HL-60 (cell line): ENCODE results near the gene FOXI1.

ENCODE experiments used
- CTCF ChIP-seq: IDR thresholded peaks from one replicate; pipeline ENCODE4 v1.5.1; 2011; ENCODE audit warnings: low read length, control low read depth, inconsistent platforms; ENCODE audit not compliant: insufficient read depth
- POLR2AphosphoS5 ChIP-seq: IDR thresholded peaks from 2 replicates; pipeline ENCODE4 v1.6.1; 2012; ENCODE audit warnings: low read depth
- TF ChIP-seq, protein P1 (sequence below): IDR thresholded peaks from 2 replicates; pipeline ENCODE4 v1.6.1; 2012; ENCODE audit warnings: low read depth; ENCODE audit not compliant: insufficient replicate concordance

- TF ChIP-seq, protein P1, sequence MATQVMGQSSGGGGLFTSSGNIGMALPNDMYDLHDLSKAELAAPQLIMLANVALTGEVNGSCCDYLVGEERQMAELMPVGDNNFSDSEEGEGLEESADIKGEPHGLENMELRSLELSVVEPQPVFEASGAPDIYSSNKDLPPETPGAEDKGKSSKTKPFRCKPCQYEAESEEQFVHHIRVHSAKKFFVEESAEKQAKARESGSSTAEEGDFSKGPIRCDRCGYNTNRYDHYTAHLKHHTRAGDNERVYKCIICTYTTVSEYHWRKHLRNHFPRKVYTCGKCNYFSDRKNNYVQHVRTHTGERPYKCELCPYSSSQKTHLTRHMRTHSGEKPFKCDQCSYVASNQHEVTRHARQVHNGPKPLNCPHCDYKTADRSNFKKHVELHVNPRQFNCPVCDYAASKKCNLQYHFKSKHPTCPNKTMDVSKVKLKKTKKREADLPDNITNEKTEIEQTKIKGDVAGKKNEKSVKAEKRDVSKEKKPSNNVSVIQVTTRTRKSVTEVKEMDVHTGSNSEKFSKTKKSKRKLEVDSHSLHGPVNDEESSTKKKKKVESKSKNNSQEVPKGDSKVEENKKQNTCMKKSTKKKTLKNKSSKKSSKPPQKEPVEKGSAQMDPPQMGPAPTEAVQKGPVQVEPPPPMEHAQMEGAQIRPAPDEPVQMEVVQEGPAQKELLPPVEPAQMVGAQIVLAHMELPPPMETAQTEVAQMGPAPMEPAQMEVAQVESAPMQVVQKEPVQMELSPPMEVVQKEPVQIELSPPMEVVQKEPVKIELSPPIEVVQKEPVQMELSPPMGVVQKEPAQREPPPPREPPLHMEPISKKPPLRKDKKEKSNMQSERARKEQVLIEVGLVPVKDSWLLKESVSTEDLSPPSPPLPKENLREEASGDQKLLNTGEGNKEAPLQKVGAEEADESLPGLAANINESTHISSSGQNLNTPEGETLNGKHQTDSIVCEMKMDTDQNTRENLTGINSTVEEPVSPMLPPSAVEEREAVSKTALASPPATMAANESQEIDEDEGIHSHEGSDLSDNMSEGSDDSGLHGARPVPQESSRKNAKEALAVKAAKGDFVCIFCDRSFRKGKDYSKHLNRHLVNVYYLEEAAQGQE: no peak
- TF ChIP-seq CTCF (no peak), POLR2AphosphoS5 (no peak)
Measured at GRCh38 chr5:170155771-170156170, 50.1 kb downstream of the FOXI1 start.
